NCI-H774 (cell line): Measurements from ENCODE around the gene ZNF396.

Source experiments
- DNase-seq: peaks from one replicate; lab custom pipeline; 2025; lab: John Stamatoyannopoulos, UW

The ZNF396 gene

DNA sequence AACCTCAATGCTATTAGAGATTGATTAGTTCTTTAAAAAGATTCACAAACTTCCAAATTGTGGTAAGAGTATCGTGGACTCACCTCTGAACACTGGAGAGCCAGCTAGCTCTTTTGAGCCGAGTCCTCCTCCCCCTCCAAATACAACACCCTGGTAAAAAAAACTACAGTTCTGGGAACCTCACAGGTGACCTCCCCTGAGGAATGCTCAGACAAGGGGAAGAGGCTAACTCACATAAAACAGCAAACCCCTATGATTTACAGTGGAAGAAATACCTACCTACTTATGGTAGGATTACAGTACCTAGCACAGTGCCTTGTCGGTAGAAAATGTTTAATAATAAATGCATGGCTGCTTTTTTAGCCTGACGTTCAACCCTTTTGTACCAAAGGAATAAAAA is 41.3 kb downstream of the ZNF396 start:
- no peak for DNase-seq

DNA sequence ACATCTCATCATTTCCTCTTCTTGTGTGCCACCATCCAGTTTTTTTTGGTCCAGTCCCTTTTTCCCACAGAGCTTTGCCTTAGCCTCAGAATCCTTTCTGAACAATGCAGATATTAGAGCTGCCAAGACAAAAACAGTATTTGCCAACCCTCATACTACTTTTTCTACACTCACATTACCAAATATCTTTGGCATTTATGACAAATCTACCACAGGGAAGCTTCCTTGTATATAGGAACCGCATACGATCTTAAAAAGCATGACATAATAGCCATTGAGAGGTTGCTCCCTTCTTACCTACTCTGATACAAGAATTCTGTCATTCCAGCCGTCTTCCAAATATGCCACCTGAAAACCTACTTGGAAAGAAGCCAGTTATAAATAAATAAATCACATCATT is 42.3 kb downstream of the ZNF396 start:
- no peak for DNase-seq

DNA sequence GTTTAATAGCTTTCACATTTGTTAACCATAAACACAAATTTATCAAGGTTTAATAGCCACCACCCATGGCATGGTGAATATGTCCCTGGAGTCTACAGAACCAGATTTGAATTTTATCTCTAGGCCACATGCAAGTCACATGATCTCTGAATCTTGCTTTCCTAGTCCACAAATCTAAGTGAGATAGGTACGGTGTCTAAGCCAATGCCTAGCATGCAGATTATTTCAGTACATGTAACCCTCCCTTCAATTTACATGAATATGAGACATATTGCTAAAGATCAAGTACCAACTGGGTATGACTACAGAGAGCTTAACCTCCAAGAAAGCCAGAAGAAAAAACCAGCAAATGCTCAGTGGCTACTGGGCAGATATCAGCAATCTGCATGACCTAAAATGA is 42.9 kb downstream of the ZNF396 start:
- DNase-seq = no peak

DNA sequence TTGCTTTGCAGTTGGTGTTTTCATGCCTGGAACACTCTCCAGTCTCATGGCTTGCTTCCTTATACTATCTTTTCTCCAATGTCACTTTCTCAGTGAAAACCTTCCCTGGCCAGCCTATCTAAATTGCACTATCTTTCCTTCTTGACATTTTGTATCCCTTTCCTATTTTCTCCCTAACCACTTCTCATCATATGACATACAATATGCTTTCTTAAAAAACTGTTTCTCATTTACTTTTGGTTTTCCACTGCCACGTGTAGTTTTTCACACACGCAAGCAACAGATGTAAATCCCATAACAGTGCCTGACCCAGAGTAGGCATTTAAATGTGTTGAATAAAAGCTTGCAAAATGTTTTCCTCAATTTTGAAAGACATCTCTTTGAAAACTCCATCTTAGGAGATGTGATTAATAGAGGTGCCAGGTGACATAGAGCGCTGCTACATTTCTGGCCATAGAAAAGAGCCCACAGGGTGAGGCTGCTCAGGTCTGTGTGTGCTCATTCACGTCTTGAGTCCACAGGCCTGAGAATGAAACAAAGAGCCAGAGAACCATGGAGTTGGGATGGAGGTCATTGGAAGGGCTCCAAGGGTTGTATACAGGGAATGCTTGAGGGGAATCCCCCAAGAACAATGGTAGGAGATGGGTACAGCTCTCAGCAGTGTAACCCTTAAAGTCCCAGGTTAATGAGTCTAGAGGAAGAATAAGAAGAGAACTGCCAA is 45.6 kb downstream of the ZNF396 start:
- no peak for DNase-seq

DNA sequence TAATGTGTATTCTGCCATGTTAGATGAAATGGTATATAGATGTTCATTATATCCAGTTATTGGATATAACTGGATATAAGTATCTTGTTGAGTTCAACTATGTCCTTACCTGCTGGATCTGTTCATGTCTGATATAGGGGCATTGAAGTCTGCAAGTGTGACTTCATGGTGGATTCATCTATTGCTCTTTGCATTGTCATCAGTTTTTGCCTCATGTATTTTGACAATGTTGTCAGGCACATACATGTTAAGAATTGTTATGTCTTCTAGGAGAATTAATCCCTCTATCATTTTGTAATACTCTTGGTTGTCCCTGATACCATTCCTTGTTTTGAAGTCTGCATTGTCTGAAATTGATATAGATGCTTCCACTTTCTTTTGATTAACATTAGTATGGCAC is 48.3 kb downstream of the ZNF396 start:
- no peak for DNase-seq

DNA sequence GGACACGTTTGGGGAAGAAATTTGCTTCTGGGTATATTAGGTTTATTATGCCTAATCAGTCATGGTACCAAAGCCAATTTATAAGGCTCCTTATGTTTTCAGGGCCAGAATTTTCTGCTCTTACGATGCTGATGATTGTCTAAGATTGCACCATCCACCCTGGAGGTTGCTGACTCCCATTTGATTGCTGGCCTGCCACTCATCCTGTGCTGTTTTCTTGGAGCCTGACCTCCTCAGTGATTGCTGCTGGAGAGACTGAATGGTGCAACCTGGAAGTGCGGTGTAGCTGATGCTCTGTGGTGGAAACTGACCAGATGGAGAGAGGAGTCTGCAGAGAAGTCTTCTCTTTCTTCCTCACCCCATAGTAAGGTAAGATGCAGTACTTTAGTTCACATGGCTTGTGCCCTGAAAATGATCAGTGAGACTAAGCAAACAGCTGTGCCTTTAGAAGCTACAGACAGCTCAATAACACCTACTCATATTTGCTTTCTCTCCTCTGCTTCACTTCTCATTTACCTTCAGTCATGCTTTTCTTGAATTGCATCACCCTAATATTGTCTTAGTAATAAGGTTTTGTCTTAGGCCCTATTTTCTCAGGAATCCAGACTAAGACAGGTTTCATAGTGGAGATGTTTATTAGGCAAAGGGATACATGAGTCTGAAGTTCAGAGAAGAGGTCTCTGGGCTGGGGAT is 50.3 kb downstream of the ZNF396 start:
- no peak for DNase-seq

DNA sequence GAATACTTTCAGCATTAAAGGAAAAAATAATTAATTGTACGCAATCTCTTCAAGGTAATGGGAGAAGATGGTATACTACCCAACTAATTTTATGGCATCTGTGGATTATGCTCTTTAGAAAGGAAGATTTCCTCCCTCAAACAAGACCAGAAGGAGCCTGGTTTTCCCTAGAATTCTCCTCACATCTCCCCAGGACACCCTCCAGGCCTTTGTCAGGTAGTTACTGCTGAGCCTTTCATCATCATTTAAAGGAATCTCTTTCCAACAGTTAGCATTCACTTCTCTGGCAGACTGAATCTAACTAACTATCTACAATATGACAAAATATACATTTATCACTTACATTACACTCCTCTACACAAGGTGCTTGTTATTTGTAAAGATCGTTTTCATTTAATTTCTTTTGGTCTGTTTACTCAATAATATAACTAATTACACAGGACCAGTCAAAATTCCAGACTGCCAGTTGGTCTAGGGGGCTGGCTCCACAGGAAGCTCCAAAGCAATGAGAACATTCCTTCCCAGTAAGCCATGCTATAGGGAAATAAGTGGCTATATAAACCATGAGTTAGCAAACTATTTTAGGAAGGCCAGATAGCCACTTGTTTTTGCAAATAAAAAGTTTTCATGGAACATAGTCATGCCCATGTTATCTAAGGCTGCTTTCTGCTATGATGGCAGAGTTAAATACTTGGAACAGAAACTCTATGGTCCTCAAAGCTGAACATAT is 52.0 kb downstream of the ZNF396 start:
- DNase-seq = no peak

DNA sequence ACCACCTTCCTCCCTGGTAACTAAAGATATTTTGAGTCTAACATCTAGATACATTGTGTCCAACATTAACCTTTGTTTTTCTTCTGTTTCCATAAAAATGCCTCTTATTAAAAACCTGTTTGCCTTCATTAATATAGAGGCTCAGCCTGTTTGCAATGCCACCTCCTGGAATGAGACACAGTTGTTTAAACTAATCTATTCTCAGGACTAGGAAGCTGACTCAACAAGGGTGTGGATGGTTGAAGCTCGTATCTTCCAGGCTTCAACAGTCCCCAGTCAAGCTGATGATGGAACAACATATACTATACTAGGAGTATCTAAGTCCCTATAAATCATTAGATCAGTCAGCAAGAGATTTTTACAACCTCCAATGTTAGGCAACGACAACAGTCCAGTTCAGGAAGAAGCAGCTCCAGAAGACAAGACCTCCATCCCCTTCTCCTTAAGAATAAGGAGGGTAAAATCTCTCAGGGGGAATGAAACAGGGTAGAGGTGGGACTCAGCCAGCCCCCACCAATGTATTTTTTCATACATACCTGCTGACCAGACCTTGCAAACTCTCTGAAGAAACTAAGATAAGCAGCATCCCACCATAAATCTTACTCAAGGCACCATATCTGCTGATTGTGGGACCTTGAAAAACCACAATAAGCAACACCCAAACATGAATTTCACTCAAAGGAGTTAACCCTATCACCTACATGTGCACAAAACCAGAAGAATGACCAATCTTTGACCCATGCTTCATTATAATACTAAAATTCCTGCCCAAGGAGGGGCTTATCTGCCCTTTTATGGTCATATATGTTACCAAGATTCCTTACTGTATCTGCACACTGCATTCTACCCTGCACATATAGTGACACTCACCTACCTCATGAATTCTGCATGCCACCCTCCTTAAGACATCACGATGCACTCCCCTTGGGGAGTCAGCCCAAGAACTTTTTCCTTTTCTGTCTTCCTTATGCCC is 54.4 kb downstream of the ZNF396 start:
- no peak for DNase-seq
